ENCODE results near the gene ADARB1.

Gene ADARB1

DNA sequence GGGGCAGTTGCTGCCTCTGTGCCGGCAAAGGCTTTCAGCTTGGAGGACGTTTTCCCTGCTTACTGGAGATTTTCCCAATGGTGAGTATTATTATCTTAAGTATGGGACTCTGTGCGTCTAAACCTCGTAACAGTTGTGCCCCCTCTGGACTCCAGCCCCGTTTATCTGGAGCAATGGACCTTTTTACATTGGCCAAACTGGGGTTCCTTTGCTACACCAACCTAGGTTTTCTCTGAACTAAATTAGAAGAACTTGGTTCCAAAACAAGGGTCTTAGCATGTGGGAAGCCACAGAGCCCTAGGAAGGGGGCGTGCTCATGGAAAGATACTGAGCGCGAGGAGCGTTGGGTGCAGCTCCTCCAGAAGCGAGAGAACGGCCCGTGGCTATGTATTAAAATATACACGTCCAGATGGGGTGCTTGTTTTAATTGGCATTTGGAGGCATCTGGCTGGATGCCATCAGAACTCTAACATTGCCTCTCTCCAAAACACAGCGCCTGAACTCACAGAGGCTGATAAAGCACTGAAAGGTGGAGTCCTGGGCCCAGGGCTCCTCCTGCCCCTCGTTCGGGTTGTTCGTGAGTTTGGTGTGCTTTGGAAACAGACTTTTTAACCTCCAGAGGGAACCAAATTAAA is 184.9 kb downstream of the ADARB1 start:
- TF ChIP-seq, protein P1, sequence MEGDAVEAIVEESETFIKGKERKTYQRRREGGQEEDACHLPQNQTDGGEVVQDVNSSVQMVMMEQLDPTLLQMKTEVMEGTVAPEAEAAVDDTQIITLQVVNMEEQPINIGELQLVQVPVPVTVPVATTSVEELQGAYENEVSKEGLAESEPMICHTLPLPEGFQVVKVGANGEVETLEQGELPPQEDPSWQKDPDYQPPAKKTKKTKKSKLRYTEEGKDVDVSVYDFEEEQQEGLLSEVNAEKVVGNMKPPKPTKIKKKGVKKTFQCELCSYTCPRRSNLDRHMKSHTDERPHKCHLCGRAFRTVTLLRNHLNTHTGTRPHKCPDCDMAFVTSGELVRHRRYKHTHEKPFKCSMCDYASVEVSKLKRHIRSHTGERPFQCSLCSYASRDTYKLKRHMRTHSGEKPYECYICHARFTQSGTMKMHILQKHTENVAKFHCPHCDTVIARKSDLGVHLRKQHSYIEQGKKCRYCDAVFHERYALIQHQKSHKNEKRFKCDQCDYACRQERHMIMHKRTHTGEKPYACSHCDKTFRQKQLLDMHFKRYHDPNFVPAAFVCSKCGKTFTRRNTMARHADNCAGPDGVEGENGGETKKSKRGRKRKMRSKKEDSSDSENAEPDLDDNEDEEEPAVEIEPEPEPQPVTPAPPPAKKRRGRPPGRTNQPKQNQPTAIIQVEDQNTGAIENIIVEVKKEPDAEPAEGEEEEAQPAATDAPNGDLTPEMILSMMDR (IDR thresholded peaks at IDR 0.05; ENCODE audit: insufficient read depth, low read length, poor library complexity, severe bottlenecking) = no peak
- no peak for DNase-seq (ENCODE audit: extremely low read depth, insufficient read length)
- Histone ChIP-seq H3K36me3 (ENCODE audit: control insufficient read depth, insufficient read depth, low read length) (peaks cover 2% of the 10 kb centered on the region), H3K4me3 (replicated peaks; ENCODE audit: low read depth, low read length) (no peak overlapping the region), H3K27me3 (replicated peaks; ENCODE audit: control insufficient read depth, insufficient read depth, low read length) (no peaks in the 10 kb centered on the region)

DNA sequence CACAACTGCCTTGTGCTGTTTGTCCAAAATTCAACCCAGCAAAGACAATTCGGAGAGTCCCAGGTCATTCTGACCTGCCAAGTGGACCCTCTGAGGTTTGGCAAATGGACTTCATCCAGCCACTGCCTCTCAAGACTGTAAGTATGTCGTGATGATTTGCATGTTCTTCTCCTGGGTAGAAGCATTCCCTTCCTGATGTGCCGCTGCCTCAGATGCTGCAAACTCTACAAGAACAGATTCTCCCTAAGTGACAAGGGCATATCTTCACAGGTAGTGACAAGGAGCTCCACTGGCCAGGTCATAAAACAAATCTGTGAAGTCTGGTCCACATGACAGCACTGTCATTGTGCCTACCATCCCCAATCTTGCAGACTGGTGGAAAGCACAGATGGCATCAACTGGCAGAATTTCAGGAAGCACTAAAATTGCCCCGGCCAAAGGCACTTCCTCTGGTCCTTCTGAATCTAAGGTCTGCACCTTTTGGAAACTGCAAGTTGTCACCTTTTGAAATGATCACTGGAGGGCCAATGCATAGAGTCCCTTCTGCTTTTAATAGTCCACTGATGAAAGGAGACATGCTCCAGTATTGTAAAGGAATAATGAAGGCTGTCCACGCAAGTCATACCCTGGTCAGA is 185.9 kb downstream of the ADARB1 start:
- TF ChIP-seq, protein P1 (IDR thresholded peaks at IDR 0.05; ENCODE audit: insufficient read depth, low read length, poor library complexity, severe bottlenecking) = no peak
- H3K27me3 ChIP-seq (replicated peaks; ENCODE audit: control insufficient read depth, insufficient read depth, low read length) = no peaks in the 10 kb centered on the region
- peaks cover 5% of the 10 kb centered on the region for H3K36me3 ChIP-seq (ENCODE audit: control insufficient read depth, insufficient read depth, low read length)
- H3K4me3 ChIP-seq (replicated peaks; ENCODE audit: low read depth, low read length) = no peak overlapping the region
- no peak for DNase-seq (ENCODE audit: extremely low read depth, insufficient read length)

DNA sequence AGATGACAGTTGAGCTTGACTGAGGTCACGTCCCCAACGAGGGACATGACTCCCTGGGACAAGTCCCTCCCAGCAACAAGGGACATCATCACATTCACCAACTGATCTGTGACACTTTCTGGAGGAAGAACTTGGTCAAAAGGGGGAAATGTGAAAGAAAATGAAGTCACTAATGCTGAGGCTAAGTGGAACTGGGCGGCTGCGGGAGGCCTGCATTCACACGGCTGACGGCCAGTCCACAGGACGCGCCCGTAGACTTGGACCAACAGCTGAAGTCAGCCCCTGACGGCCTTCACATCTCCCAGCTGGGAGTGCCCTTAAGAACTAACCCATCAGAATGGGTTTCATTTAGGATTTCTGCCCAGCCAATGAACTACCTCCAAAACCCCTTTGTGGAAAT is 186.7 kb downstream of the ADARB1 start:
- DNase-seq (ENCODE audit: extremely low read depth, insufficient read length) = no peak
- Histone ChIP-seq H3K4me3 (replicated peaks; ENCODE audit: low read depth, low read length) (no peak overlapping the region), H3K36me3 (ENCODE audit: control insufficient read depth, insufficient read depth, low read length) (peaks cover 9% of the 10 kb centered on the region), H3K27me3 (replicated peaks; ENCODE audit: control insufficient read depth, insufficient read depth, low read length) (no peaks in the 10 kb centered on the region)
- TF ChIP-seq, protein P1 (IDR thresholded peaks at IDR 0.05; ENCODE audit: insufficient read depth, low read length, poor library complexity, severe bottlenecking) = no peak

DNA sequence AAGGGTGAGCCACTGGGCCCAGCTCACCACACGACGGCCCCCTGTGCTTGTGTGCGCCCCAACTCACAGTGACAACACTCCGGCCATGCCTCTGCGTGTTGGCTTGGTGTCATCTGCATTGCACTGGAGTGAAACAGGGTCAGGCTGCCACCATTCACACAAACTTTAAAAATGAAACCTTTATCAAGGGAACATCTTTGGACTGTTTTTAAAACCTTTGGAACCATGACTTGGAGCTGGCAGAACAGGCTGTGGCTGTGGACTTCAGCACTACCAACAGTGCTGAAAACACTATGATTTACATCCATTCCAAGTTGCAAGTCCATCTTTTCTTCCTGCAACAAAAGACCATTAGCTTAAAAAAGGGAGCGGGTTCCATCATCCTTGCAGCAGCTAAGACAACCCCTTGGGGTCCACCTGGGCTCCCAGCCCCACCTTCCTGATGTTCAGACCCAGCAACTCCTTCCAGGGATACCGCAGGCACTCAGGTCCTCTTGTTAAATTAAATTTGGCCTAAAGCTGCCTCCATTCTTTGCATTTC is 187.7 kb downstream of the ADARB1 start:
- Histone ChIP-seq H3K36me3 (ENCODE audit: control insufficient read depth, insufficient read depth, low read length) (peaks cover 15% of the 10 kb centered on the region), H3K27me3 (replicated peaks; ENCODE audit: control insufficient read depth, insufficient read depth, low read length) (no peaks in the 10 kb centered on the region), H3K4me3 (replicated peaks; ENCODE audit: low read depth, low read length) (no peak overlapping the region)
- no peak for DNase-seq (ENCODE audit: extremely low read depth, insufficient read length)
- TF ChIP-seq, protein P1 (IDR thresholded peaks at IDR 0.05; ENCODE audit: insufficient read depth, low read length, poor library complexity, severe bottlenecking) = no peak

DNA sequence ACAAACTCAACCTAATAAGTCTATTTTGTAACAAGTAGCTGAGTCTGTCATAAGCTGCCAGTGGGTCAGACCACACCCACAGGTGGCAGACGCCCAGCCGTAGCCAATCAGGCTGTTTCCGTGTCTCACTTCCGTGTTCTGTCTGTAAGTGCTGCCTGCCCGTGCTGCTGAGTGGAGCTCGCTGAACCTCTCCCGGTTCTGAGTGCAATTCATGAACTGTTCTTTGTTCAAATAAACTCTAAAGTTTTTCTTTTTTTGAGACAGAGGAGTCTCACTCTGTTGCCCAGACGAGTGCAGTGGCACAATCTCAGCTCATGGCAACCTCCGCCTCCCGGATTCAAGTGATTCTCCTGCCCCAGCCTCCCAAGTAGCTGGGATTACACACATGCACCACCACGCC is 188.2 kb downstream of the ADARB1 start:
- no peak for DNase-seq (ENCODE audit: extremely low read depth, insufficient read length)

More for the DNA sequence above, 188.2 kb downstream of the ADARB1 start:
- no peaks in the 10 kb centered on the region for H3K27me3 ChIP-seq (replicated peaks; ENCODE audit: control insufficient read depth, insufficient read depth, low read length)
- H3K36me3 ChIP-seq (ENCODE audit: control insufficient read depth, insufficient read depth, low read length) = peaks cover 18% of the 10 kb centered on the region
- no peak overlapping the region for H3K4me3 ChIP-seq (replicated peaks; ENCODE audit: low read depth, low read length)
- TF ChIP-seq, protein P1 (IDR thresholded peaks at IDR 0.05; ENCODE audit: insufficient read depth, low read length, poor library complexity, severe bottlenecking) = no peak
